Epithelial cell of esophagus (primary cell): ENCODE measurements around the gene SPINK8.

Experiments
- DNase-seq: peaks from one replicate; pipeline ENCODE4 v3.0.0; 2010; ENCODE audit warnings: low read depth
- H3K4me3 ChIP-seq: 2 replicates; pipeline ENCODE4 v1.5.1; 2011; ENCODE audit warnings: mild to moderate bottlenecking, low read length, control low read depth
- TF ChIP-seq, protein P1 (sequence below): IDR thresholded peaks from 2 replicates; pipeline ENCODE4 v1.5.1; 2011; ENCODE audit warnings: low read depth, mild to moderate bottlenecking, low read length, control low read depth, inconsistent platforms; ENCODE audit not compliant: insufficient read depth; ENCODE audit errors: missing control alignments

Gene SPINK8

DNA sequence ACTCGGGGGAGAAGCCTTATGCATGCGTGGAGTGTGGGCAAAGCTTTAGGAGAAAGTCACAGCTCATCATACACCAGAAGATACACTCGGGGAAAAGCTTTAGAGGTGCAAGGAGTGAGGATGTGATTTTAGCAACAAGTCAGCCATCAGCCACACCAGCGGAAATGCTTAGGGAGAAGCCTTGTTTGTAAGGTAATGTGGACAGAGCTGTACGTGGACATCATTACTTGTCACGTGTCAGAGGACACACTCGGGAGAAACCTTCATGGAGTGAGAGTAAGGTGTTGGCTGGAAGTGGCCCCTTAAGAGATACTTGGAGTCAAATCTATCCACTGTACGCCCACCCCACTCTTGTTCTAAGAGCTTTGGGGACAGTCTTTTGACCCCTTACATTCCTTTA, 63.9 kb downstream of the SPINK8 start:
- DNase-seq, result no peak
- TF ChIP-seq, protein P1, sequence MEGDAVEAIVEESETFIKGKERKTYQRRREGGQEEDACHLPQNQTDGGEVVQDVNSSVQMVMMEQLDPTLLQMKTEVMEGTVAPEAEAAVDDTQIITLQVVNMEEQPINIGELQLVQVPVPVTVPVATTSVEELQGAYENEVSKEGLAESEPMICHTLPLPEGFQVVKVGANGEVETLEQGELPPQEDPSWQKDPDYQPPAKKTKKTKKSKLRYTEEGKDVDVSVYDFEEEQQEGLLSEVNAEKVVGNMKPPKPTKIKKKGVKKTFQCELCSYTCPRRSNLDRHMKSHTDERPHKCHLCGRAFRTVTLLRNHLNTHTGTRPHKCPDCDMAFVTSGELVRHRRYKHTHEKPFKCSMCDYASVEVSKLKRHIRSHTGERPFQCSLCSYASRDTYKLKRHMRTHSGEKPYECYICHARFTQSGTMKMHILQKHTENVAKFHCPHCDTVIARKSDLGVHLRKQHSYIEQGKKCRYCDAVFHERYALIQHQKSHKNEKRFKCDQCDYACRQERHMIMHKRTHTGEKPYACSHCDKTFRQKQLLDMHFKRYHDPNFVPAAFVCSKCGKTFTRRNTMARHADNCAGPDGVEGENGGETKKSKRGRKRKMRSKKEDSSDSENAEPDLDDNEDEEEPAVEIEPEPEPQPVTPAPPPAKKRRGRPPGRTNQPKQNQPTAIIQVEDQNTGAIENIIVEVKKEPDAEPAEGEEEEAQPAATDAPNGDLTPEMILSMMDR, result no peak
- no peak overlapping the region for H3K4me3 ChIP-seq

DNA sequence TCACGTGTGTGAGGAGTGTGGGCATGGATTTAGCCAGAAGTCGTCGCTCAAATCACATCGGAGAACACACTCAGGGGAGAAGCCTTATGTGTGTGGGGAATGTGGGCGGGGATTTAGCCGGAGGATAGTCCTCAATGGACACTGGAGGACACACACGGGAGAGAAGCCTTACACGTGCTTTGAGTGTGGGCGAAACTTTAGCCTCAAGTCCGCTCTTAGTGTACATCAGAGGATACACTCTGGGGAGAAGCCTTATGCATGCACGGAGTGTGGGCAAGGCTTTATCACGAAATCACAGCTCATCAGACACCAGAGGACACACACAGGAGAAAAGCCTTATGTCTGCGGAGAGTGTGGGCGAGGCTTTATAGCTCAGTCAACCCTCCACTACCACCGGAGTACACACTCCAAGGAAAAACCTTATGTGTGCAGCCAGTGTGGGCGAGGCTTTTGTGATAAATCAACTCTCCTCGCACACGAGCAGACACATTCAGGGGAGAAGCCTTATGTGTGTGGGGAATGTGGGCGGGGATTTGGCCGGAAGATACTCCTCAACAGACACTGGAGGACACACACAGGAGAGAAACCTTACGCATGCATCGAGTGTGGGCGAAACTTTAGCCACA, 64.4 kb downstream of the SPINK8 start:
- TF ChIP-seq, protein P1, result no peak

DNA sequence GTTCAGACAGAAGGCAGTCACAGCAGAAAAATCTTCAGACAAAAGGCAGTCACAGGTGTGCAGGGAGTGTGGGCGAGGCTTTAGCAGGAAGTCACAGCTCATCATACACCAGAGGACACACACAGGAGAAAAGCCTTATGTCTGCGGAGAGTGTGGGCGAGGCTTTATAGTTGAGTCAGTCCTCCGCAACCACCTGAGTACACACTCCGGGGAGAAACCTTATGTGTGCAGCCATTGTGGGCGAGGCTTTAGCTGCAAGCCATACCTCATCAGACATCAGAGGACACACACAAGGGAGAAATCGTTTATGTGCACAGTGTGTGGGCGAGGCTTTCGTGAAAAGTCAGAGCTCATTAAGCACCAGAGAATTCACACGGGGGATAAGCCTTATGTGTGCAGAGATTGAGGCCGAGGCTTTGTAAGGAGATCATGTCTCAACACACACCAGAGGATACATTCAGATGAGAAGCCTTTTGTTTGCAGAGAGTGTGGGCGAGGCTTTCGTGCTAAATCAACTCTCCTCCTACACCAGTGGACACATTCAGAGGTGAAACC, 65.0 kb downstream of the SPINK8 start:
- TF ChIP-seq, protein P1, result no peak
- peak overlapping the region; percentile 29 for H3K4me3 ChIP-seq
- DNase-seq, result peak; percentile 99

More for the DNA sequence above, 64.4 kb downstream of the SPINK8 start:
- peak overlapping the region; percentile 29 for H3K4me3 ChIP-seq
- DNase-seq, result peak; percentile 76

DNA sequence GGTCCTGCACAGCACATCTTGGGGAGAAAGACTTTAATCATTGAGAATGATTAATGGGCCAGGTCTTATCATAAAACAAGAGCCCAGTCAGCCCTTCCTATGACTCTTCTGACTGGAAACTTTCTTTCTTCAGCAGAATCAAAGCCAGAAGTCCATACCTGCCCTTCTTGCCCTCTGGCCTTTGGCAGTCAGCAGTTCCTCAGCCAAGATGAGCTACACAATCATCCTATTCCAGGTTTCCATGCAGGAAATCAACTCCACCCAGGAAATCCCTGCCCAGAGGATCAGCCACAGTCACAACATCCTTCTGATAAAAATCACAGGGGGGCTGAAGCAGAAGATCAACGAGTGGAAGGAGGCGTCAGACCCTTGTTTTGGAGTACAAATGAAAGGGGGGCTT, 65.7 kb downstream of the SPINK8 start:
- TF ChIP-seq, protein P1, result no peak
- no peak overlapping the region for H3K4me3 ChIP-seq
- peak; percentile 39 for DNase-seq

DNA sequence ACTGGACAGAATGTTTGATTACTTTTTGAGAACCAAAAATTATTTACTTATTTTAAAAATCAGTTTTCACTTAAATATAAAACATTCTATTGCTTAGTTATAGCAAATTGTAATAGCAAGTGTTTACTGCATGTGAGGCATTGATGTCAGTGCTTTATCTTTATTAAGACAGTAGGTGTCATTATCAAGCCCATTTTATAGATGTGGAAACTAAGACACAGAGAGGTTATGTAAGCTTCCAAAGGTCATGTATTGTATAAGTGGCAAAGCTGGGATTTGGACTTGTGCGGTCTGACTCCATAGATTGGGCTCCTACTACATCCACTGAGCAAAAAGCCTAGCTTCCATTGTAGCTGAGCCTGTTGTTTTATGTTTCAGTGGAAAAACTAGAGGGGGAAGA, 74.9 kb downstream of the SPINK8 start:
- no peak overlapping the region for H3K4me3 ChIP-seq
- no peak for DNase-seq
- TF ChIP-seq, protein P1, result no peak
